ENCODE results near the gene WIZ. TPM values are rescaled to one million over a fixed set of nuclear protein-coding genes. Genes with fewer than 3 reads are reported as not detected.
A peak's percentile ranks its signal among the peaks of the same experiment; 100 is the strongest.

WIZ gene
- total RNA-seq, 2 donors from 2014 or later, result 16.1 to 111 TPM

DNA sequence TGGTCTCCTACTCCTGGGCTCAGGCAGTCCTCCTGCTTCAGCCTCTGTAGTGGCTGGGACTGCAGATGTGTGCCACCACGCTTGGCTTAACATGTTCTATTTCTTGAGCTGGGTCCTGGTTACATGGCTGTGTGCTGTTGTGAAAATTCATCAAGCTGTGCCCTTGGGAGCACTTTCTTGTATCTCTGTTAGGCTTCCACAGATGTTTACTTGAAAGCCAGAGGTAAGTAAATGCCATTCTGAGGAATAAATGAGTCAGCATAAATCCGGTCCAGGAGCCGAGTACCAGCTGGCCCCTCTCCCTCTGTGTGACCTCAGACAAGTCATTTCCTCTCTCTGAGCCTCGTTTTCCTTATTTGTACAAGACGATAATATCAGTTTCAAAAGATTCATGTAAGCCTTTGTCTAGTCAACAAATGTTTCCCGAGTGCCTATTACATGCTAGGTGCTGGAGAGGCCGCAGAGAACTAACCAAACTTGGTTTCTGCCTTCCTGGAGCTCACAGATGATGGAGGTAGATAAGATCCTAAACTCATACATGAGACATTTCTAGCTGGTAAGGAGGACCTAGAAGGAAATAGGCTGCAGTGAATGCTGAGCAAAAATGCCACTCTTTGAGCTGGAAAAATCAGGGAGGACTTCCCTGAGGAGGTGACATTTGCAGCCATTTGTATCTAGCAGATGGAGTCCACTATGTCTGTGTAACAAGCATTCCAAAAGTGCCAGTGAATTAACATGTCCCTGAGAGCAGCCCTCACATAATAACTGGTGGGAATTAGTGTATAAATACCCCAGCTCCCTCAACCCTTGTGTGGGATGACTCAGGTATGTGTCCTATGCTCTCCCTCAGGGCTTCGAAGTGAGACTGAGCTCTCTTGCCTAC, 17.3 kb upstream of the WIZ start:
- Histone ChIP-seq H3K27ac (no peak overlapping the region), H3K36me3 (replicated peaks in 1 of 2; ENCODE audit: insufficient read depth in 1 of 2, low read depth in 2 of 2) (no peaks in the 10 kb centered on the region), H3K27me3 (peaks cover 0 to 24% of the 10 kb centered on the region in 2 donors), H3K4me1 (peaks cover 8% of the 10 kb centered on the region), H3K9me3 (no peaks in the 10 kb centered on the region), H3K4me3 (no peak overlapping the region)
- no peak for DNase-seq
- ATAC-seq, result no peak
- intact Hi-C loops (cut with DNase I), result no loop called here
- 29 to 46% methylated on average over 8 of the region's 8 CpGs for WGBS, 2 donors
- TF ChIP-seq, protein P1, sequence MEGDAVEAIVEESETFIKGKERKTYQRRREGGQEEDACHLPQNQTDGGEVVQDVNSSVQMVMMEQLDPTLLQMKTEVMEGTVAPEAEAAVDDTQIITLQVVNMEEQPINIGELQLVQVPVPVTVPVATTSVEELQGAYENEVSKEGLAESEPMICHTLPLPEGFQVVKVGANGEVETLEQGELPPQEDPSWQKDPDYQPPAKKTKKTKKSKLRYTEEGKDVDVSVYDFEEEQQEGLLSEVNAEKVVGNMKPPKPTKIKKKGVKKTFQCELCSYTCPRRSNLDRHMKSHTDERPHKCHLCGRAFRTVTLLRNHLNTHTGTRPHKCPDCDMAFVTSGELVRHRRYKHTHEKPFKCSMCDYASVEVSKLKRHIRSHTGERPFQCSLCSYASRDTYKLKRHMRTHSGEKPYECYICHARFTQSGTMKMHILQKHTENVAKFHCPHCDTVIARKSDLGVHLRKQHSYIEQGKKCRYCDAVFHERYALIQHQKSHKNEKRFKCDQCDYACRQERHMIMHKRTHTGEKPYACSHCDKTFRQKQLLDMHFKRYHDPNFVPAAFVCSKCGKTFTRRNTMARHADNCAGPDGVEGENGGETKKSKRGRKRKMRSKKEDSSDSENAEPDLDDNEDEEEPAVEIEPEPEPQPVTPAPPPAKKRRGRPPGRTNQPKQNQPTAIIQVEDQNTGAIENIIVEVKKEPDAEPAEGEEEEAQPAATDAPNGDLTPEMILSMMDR (IDR thresholded peaks at IDR 0.05), result no peak
- no peak for TF ChIP-seq POLR2A (IDR thresholded peaks at IDR 0.05)

DNA sequence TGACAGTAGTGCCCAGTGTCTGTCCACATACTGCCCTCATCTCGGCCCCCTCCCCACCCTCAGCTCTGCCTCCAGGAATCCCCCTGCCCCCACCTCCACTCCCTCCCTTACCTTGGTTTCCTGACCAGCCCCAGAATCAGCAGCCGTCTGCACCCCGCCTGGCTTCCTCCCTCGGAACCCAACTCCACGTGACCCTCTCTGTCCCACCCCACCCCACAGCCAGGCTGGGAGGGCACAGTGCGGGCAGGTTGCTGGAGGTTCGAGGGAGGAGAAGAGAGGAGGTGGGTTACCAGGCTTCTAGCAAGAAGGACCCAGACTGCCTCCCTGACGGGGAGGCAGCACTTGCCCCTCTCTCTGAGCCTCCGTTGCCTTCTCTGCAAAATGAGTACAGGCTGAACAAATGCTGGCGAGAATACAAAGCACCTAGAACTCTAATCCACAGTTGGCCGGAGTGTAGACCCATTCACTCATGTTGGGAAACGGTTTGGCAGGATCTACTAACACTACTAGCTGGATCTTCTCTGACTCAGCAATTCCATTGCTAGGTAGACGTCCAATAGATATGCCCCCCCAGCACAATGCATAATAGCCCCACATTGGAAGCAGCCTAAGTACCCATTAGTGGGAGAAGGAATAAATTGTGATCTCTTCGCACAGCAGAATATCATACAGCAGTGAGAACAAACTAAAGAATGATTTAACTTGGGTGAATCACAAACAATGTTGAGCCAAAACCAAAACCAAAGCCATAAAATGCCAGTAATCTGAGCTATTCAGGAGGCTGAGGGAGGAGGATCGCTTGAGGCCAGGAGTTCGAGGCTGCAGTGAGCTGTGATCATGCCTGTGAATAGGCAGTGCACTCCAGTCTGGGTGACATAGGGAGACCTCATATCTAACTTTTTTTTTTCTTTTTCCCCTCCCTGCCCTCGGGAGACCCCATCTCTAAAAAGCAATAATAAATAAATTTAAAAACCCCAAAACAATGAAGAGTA, 14.9 kb upstream of the WIZ start, which contains the start of gene RASAL3:
TSS of gene RASAL3 (minus strand) at position 151 of the 992 bp plus-strand sequence. CDS start 186 bp downstream, outside the sequence.
- TF ChIP-seq POLR2A (IDR thresholded peaks at IDR 0.05), result no peak
- DNase-seq (no peak), ATAC-seq (no peak)
- 29 to 30% methylated on average over 14 to 17 of the region's 17 CpGs for WGBS, 2 donors
- intact Hi-C loops (cut with DNase I), result no loop called here
- H3K4me3 ChIP-seq, result peak within 1 kb of the TSS in 1 of 2 donors; percentile 6
- H3K27ac ChIP-seq, result peak within 1 kb of the TSS in 2 of 4 donors; percentile 12 to 41
- H3K4me1 ChIP-seq, result peaks cover 4% of the 10 kb centered on the region
- H3K27me3 ChIP-seq, result peaks cover 0 to 15% of the 10 kb centered on the region in 2 donors
- H3K36me3 ChIP-seq (replicated peaks in 1 of 2; ENCODE audit: insufficient read depth in 1 of 2, low read depth in 2 of 2), result no peaks in the 10 kb centered on the region
- no peaks in the 10 kb centered on the region for H3K9me3 ChIP-seq

DNA sequence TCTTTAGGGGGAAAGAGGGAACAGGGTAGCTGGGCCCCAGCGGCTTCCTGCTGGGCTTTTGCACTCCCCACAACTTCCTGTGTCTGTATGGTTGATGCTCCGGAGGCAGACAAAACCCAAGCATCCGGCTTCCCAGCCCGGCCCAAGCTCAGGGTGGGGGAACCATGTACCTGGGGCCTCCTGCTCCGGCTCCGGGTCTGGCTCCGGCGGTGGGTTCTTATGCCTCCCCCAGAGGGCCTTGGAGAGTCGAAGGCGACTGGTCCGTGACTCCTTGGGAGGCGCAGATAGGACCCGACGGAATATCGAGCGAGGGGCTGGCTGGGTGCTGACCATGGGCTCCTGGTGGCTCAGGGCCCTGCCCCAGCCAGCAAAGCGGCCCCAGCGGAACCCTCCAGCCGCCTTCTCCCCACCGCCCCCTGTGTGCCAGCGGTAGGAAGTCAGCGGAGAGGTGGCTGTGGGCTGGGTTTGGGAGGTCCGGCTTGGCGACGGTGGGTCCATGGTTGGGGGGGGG, 14.2 kb upstream of the WIZ start:
- no peak for TF ChIP-seq POLR2A (IDR thresholded peaks at IDR 0.05)
- TF ChIP-seq, protein P1 (IDR thresholded peaks at IDR 0.05), result no peak
- 32% methylated on average over 17 of the region's 25 CpGs; no CpG with 5 or more reads in 1 of the 2 donors for WGBS, 2 donors
- H3K27ac ChIP-seq, result peak overlapping the region in 2 of 4 donors; percentile 12 to 41
- DNase-seq (no peak), ATAC-seq (no peak)
- intact Hi-C loops (cut with DNase I), result no loop called here
- no peaks in the 10 kb centered on the region for H3K4me1 ChIP-seq
- peaks cover 0 to 9% of the 10 kb centered on the region in 2 donors for H3K27me3 ChIP-seq
- H3K4me3 ChIP-seq, result peak overlapping the region in 1 of 2 donors; percentile 6
- no peaks in the 10 kb centered on the region for H3K9me3 ChIP-seq
- no peaks in the 10 kb centered on the region for H3K36me3 ChIP-seq (replicated peaks in 1 of 2; ENCODE audit: insufficient read depth in 1 of 2, low read depth in 2 of 2)

DNA sequence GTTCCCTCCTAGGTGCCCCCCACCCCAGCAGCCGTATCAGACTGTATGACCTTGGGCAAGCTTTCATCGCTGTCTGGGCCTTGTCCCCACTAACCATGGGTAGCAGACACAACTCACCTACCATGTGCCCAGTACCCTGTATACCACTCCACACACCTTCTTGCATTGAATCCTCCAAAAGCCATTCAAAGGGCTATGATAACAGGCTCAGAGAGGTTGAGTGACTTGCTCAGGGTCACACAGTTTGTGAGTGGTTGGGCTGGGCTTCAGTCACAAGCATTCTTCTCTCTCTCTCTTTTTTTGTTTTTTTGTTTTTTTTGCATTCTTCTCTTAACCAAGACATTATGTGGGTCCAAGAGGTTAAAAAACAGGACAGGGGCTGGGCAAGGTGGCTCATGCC, 11.9 kb upstream of the WIZ start:
- no peak for DNase-seq
- no peak overlapping the region for H3K4me3 ChIP-seq
- H3K4me1 ChIP-seq, result peaks cover 14% of the 10 kb centered on the region
- peaks cover 0 to 19% of the 10 kb centered on the region in 2 donors for H3K27me3 ChIP-seq
- H3K36me3 ChIP-seq (replicated peaks in 1 of 2; ENCODE audit: insufficient read depth in 1 of 2, low read depth in 2 of 2), result no peaks in the 10 kb centered on the region
- no peaks in the 10 kb centered on the region for H3K9me3 ChIP-seq
- no peak overlapping the region for H3K27ac ChIP-seq
- intact Hi-C loops (cut with DNase I), result no loop called here
- 54 to 81% methylated on average over 2 of the region's 2 CpGs for WGBS, 2 donors
- no peak for ATAC-seq
- TF ChIP-seq POLR2A (IDR thresholded peaks at IDR 0.05), result no peak
- TF ChIP-seq, protein P1 (IDR thresholded peaks at IDR 0.05), result no peak
